ENCODE data around the gene ALG2. TPM values are rescaled to one million over a fixed set of nuclear protein-coding genes. Genes with fewer than 3 reads are reported as not detected.
A peak's percentile ranks its signal among the peaks of the same experiment; 100 is the strongest.

ALG2 gene
- total and polyA plus RNA-seq, 9 of the 15 experiments (the other 6 are each of a cell fraction or from before 2014, with no cell fraction given) = 4.9 to 41.9 (median 20.2) TPM

- no peak for TF ChIP-seq YBX1 (IDR thresholded peaks at IDR 0.05)
- no peak for TF ChIP-seq ZNF311 (CRISPR knock-in tag; IDR thresholded peaks at IDR 0.05)
- TF ChIP-seq E4F1 (CRISPR knock-in tag; IDR thresholded peaks at IDR 0.05; ENCODE audit: borderline replicate concordance) = no peak
- TF ChIP-seq SP1 (CRISPR knock-in tag; IDR thresholded peaks at IDR 0.05) = no peak
- TF ChIP-seq REST (IDR thresholded peaks at IDR 0.05; ENCODE audit: borderline replicate concordance) = peak; percentile 71
- no peak for TF ChIP-seq REST (CRISPR knock-in tag; IDR thresholded peaks at IDR 0.05; ENCODE audit: low read depth)
- TF ChIP-seq CXXC5 (CRISPR knock-in tag; IDR thresholded peaks at IDR 0.05) = no peak
- no peak for TF ChIP-seq ARID4B (CRISPR knock-in tag; IDR thresholded peaks at IDR 0.05)
- no peak for TF ChIP-seq CTCFL (IDR thresholded peaks at IDR 0.05; ENCODE audit: borderline replicate concordance, insufficient read depth, low read depth, low read length, poor library complexity, severe bottlenecking)
Measured at GRCh38 chr9:99184475-99185347, 37.0 kb downstream of the ALG2 start (continued).
